Measurements from ENCODE around the gene RAB3B.
A peak's percentile ranks its signal among the peaks of the same experiment; 100 is the strongest.

Gene RAB3B

DNA sequence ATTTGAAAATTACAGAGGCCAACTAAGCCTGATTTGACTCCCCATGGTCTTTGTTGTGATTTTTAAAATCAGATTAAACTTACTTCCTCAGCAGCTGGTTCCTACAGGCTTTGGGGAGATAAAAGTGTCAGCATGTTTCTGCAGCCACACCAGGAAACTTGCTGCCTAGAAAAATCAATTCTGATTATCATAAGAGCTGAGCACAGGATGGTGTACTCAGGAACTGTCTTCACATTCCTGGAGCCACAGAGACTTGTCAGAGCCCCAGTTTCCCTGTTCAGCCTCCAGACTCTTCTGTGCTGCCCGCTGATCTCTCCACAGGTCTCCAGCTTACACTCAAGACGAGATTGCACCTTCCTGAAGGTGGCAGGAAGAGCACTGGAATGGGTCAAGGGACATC is 23.9 kb downstream of the RAB3B start:
- Histone ChIP-seq H3K4me1 (ENCODE audit: control insufficient read depth, insufficient read depth, low read length) (peaks cover 16% of the 10 kb centered on the region; the same call in 1 of the 2 replicates), H3K36me3 (ENCODE audit: control insufficient read depth, insufficient read depth, low read length) (peaks cover 64% of the 10 kb centered on the region), H3K9me3 (ENCODE audit: control insufficient read depth, insufficient read depth, low read length) (no peaks in the 10 kb centered on the region), H3K27ac (ENCODE audit: low read depth, low read length) (no peak overlapping the region), H3K4me3 (ENCODE audit: low read depth, low read length) (no peak overlapping the region), H3K9ac (ENCODE audit: low read depth, low read length) (no peak overlapping the region), H3K27me3 (ENCODE audit: control insufficient read depth, insufficient read depth, low read length) (no peaks in the 10 kb centered on the region)

DNA sequence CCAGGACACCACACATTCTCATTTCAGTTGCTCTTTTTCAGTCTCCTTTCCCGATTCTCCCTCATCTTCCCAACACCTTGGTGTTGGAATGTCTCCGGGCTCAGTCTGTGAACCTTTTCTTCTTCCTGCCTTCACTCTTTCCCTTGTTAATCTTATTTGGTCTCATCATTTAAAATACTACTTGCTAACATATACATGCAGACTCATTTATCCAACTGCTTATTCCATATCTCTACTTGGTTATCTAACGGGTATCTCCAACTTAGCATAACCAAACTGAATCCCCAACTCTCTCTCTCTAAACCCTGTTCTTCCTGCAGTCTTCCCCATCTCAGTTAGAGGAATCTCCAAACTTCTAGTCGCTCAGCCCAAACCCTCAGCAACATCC is 26.2 kb downstream of the RAB3B start:
- Histone ChIP-seq H3K36me3 (ENCODE audit: control insufficient read depth, insufficient read depth, low read length) (peaks cover 59% of the 10 kb centered on the region), H3K9me3 (ENCODE audit: control insufficient read depth, insufficient read depth, low read length) (no peaks in the 10 kb centered on the region), H3K4me1 (ENCODE audit: control insufficient read depth, insufficient read depth, low read length) (peaks cover 16% of the 10 kb centered on the region; the same call in 1 of the 2 replicates), H3K27ac (ENCODE audit: low read depth, low read length) (peak overlapping the region; percentile 16), H3K4me3 (ENCODE audit: low read depth, low read length) (no peak overlapping the region), H3K27me3 (ENCODE audit: control insufficient read depth, insufficient read depth, low read length) (no peaks in the 10 kb centered on the region), H3K9ac (ENCODE audit: low read depth, low read length) (no peak overlapping the region)

- peaks cover 16% of the 10 kb centered on the region; the same call in 1 of the 2 replicates for H3K4me1 ChIP-seq (ENCODE audit: control insufficient read depth, insufficient read depth, low read length)
- H3K9ac ChIP-seq (ENCODE audit: low read depth, low read length) = no peak overlapping the region
- H3K27ac ChIP-seq (ENCODE audit: low read depth, low read length) = peak overlapping the region; percentile 16
- H3K27me3 ChIP-seq (ENCODE audit: control insufficient read depth, insufficient read depth, low read length) = no peaks in the 10 kb centered on the region
- no peaks in the 10 kb centered on the region for H3K9me3 ChIP-seq (ENCODE audit: control insufficient read depth, insufficient read depth, low read length)
- no peak overlapping the region for H3K4me3 ChIP-seq (ENCODE audit: low read depth, low read length)
- peaks cover 59% of the 10 kb centered on the region for H3K36me3 ChIP-seq (ENCODE audit: control insufficient read depth, insufficient read depth, low read length)
Observed at GRCh38 chr1:51963592-51964308, 26.8 kb downstream of the RAB3B start.

- Histone ChIP-seq H3K9ac (ENCODE audit: low read depth, low read length) (no peak overlapping the region), H3K27me3 (ENCODE audit: control insufficient read depth, insufficient read depth, low read length) (no peaks in the 10 kb centered on the region), H3K9me3 (ENCODE audit: control insufficient read depth, insufficient read depth, low read length) (no peaks in the 10 kb centered on the region), H3K36me3 (ENCODE audit: control insufficient read depth, insufficient read depth, low read length) (peaks cover 55% of the 10 kb centered on the region), H3K4me3 (ENCODE audit: low read depth, low read length) (no peak overlapping the region), H3K27ac (ENCODE audit: low read depth, low read length) (no peak overlapping the region), H3K4me1 (ENCODE audit: control insufficient read depth, insufficient read depth, low read length) (peaks cover 21% of the 10 kb centered on the region)
Observed at GRCh38 chr1:51962486-51963356, 27.8 kb downstream of the RAB3B start.

GRCh38 chr1:51961954-51962353 is 28.5 kb downstream of the RAB3B start:
- no peaks in the 10 kb centered on the region for H3K27me3 ChIP-seq (ENCODE audit: control insufficient read depth, insufficient read depth, low read length)
- H3K36me3 ChIP-seq (ENCODE audit: control insufficient read depth, insufficient read depth, low read length) = peaks cover 59% of the 10 kb centered on the region
- H3K4me1 ChIP-seq (ENCODE audit: control insufficient read depth, insufficient read depth, low read length) = peaks cover 29% of the 10 kb centered on the region

DNA sequence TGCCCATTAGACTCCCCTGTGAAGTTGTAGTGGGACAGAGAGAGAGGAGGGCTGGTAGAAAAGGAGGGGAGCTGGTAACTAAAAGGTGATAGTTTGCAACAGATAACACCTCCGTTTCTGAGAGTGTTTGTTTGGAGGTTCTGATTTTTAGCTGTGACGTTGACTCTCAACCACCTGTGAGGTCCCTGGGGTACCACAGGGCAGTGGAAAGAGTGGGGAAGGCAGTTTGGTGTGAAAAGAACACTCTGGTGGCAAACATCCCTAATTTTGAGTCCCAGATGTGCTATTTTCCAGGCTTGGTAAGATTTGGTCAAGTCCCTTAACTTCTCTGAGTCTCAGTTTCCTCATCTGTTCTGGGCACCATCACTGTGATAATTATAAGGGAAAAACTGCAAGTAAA is 29.3 kb downstream of the RAB3B start:
- Histone ChIP-seq H3K36me3 (ENCODE audit: control insufficient read depth, insufficient read depth, low read length) (peaks cover 53% of the 10 kb centered on the region), H3K27me3 (ENCODE audit: control insufficient read depth, insufficient read depth, low read length) (no peaks in the 10 kb centered on the region), H3K4me1 (ENCODE audit: control insufficient read depth, insufficient read depth, low read length) (peaks cover 36% of the 10 kb centered on the region), H3K4me3 (ENCODE audit: low read depth, low read length) (no peak overlapping the region), H3K27ac (ENCODE audit: low read depth, low read length) (no peak overlapping the region), H3K9me3 (ENCODE audit: control insufficient read depth, insufficient read depth, low read length) (no peaks in the 10 kb centered on the region), H3K9ac (ENCODE audit: low read depth, low read length) (no peak overlapping the region)

More at GRCh38 chr1:51961954-51962353, 28.5 kb downstream of the RAB3B start:
- no peak overlapping the region for H3K27ac ChIP-seq (ENCODE audit: low read depth, low read length)
- H3K9me3 ChIP-seq (ENCODE audit: control insufficient read depth, insufficient read depth, low read length) = no peaks in the 10 kb centered on the region
- H3K9ac ChIP-seq (ENCODE audit: low read depth, low read length) = no peak overlapping the region
- no peak overlapping the region for H3K4me3 ChIP-seq (ENCODE audit: low read depth, low read length)

DNA sequence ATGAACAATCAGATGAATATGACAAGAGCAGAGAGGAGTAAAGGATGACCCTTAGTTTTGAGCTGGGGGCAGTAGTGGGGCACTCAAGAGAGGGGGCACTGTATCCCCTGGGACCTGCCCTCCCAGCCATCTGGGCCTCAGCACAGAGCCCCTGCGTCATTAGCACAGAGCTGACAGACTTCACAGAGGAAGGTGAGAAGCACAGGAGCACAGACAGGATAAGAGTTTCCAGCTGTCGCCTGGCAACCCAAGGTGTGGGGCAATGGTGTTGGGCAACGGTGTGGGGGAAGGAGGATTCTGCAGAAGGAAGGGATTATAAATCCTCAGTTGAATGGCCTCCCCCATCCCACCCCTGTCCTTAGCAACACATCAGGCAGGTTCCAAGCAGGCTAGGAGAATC is 30.2 kb downstream of the RAB3B start:
- H3K4me3 ChIP-seq (ENCODE audit: low read depth, low read length) = no peak overlapping the region
- H3K27ac ChIP-seq (ENCODE audit: low read depth, low read length) = no peak overlapping the region
- no peaks in the 10 kb centered on the region for H3K27me3 ChIP-seq (ENCODE audit: control insufficient read depth, insufficient read depth, low read length)
- H3K9ac ChIP-seq (ENCODE audit: low read depth, low read length) = no peak overlapping the region
- H3K36me3 ChIP-seq (ENCODE audit: control insufficient read depth, insufficient read depth, low read length) = peaks cover 46% of the 10 kb centered on the region
- no peaks in the 10 kb centered on the region for H3K9me3 ChIP-seq (ENCODE audit: control insufficient read depth, insufficient read depth, low read length)
- H3K4me1 ChIP-seq (ENCODE audit: control insufficient read depth, insufficient read depth, low read length) = peaks cover 43% of the 10 kb centered on the region

DNA sequence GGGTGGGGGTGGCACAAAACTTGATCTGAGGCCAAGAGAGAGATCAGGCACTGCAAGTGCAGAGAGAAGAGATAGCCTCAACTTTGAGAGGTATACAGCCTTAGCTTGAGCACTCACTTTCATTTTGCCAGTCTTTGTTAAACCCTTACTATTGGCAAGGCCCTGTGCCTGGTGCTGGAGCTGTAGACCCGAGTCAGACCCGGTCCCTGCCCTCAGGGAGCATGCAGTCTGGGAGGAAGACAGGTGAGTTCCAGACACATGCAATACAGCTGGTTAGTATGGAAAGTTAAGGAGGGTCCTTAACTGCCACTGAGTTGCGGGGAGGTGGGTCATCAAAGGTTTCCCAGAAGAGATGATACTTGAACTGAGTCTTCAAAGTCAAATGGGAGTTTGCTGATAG is 31.7 kb downstream of the RAB3B start:
- Histone ChIP-seq H3K4me3 (ENCODE audit: low read depth, low read length) (no peak overlapping the region), H3K9ac (ENCODE audit: low read depth, low read length) (no peak overlapping the region), H3K36me3 (ENCODE audit: control insufficient read depth, insufficient read depth, low read length) (peaks cover 48% of the 10 kb centered on the region), H3K4me1 (ENCODE audit: control insufficient read depth, insufficient read depth, low read length) (peaks cover 34% of the 10 kb centered on the region), H3K27me3 (ENCODE audit: control insufficient read depth, insufficient read depth, low read length) (no peaks in the 10 kb centered on the region), H3K27ac (ENCODE audit: low read depth, low read length) (no peak overlapping the region), H3K9me3 (ENCODE audit: control insufficient read depth, insufficient read depth, low read length) (no peaks in the 10 kb centered on the region)

DNA sequence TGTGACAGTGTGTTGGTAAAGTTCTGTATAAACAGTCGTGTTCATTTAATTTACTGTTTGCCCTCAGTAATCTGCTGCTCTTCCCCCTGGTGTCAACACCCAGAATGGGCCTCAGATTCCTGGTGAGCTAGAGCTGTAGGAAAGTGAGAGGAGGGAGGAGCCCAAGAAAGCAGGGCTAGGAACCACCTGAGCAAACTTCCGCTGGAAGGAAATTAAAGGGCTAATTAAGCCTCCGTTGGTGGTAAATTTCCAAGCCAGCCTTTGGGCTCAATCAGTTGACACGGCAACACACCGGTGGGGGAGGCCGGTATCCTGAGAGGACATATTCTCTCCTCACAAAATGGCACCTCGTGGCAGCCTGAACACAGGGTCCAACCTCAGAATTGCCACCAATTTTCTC is 32.9 kb downstream of the RAB3B start:
- Histone ChIP-seq H3K4me1 (ENCODE audit: control insufficient read depth, insufficient read depth, low read length) (peaks cover 27% of the 10 kb centered on the region), H3K36me3 (ENCODE audit: control insufficient read depth, insufficient read depth, low read length) (peaks cover 46% of the 10 kb centered on the region), H3K9me3 (ENCODE audit: control insufficient read depth, insufficient read depth, low read length) (no peaks in the 10 kb centered on the region), H3K4me3 (ENCODE audit: low read depth, low read length) (no peak overlapping the region), H3K27ac (ENCODE audit: low read depth, low read length) (peak overlapping the region; percentile 46), H3K27me3 (ENCODE audit: control insufficient read depth, insufficient read depth, low read length) (no peaks in the 10 kb centered on the region), H3K9ac (ENCODE audit: low read depth, low read length) (no peak overlapping the region)

- Histone ChIP-seq H3K4me3 (ENCODE audit: low read depth, low read length) (no peak overlapping the region), H3K27ac (ENCODE audit: low read depth, low read length) (peak overlapping the region; percentile 46), H3K36me3 (ENCODE audit: control insufficient read depth, insufficient read depth, low read length) (peaks cover 47% of the 10 kb centered on the region), H3K27me3 (ENCODE audit: control insufficient read depth, insufficient read depth, low read length) (no peaks in the 10 kb centered on the region), H3K9me3 (ENCODE audit: control insufficient read depth, insufficient read depth, low read length) (no peaks in the 10 kb centered on the region), H3K4me1 (ENCODE audit: control insufficient read depth, insufficient read depth, low read length) (peaks cover 27% of the 10 kb centered on the region), H3K9ac (ENCODE audit: low read depth, low read length) (no peak overlapping the region)
Observed at GRCh38 chr1:51956528-51957509, 33.7 kb downstream of the RAB3B start.
